Heart right ventricle (tissue), 16 donors: ENCODE data around the gene PDCD2L. TPM values are rescaled to one million over a fixed set of nuclear protein-coding genes. Genes with fewer than 3 reads are reported as not detected.
"Not testable (repeated sequence)": the region's sequence is repeated elsewhere in the genome, so short reads cannot be mapped to it uniquely, and the experiment has no call there.

Experiments
- ATAC-seq, 8 donors: fragments of 200-7000 bp; cut with Tn5 transposase; one replicate each; pipeline ENCODE4 v1.9.1; 2020; ENCODE audit warnings: mild to moderate bottlenecking in 8 of 8, moderate library complexity in 8 of 8, moderate number of reproducible peaks in 1 of 8
- DNase-seq, 2 donors: peaks; one replicate each; pipeline ENCODE4 v3.0.0-alpha.2; 2020
- H3K27ac ChIP-seq, 10 donors: fragments of 200-600 bp; sonication (generic) in 2 of 10; one replicate each; pipeline versions ENCODE4 v1.5.0 to v1.8.0; 2020 to 2022; ENCODE audit warnings: mild to moderate bottlenecking in 3 of 10
- H3K27me3 ChIP-seq, 7 donors: fragments of 200-600 bp; one replicate each; pipeline ENCODE4 v1.8.0; 2021 to 2022; ENCODE audit warnings: mild to moderate bottlenecking in 2 of 7
- H3K36me3 ChIP-seq, 9 donors: fragments of 200-600 bp; sonication (generic) in 1 of 9; one replicate each; pipeline versions ENCODE4 v1.5.0 to v1.8.0; 2020 to 2022; ENCODE audit warnings: mild to moderate bottlenecking in 2 of 9
- H3K4me1 ChIP-seq, 9 donors: fragments of 200-600 bp; sonication (generic) in 1 of 9; one replicate each; pipeline versions ENCODE4 v1.5.0 to v1.8.0; 2020 to 2022; ENCODE audit warnings: mild to moderate bottlenecking in 4 of 9
- H3K4me3 ChIP-seq, 10 donors: fragments of 200-600 bp; sonication (generic) in 2 of 10; one replicate each; pipeline versions ENCODE4 v1.5.0 to v1.8.0; 2020 to 2022; ENCODE audit warnings: mild to moderate bottlenecking in 7 of 10, moderate library complexity in 2 of 10
- H3K9me3 ChIP-seq, 11 donors: fragments of 200-600 bp in 10 of 11; sonication (generic) in 2 of 11; one replicate each; pipeline versions ENCODE4 v1.5.0 to v1.8.0; 2013 to 2022; ENCODE audit warnings: mild to moderate bottlenecking in 2 of 11, control low read depth in 1 of 11, moderate library complexity in 1 of 11
- CTCF ChIP-seq, 9 donors: fragments of 200-600 bp; sonication (generic) in 2 of 9; IDR thresholded peaks; one replicate each; pipeline versions ENCODE4 v1.5.0 to v1.8.0; 2021 to 2022; ENCODE audit warnings: antibody characterized with exemption in 9 of 9, mild to moderate bottlenecking in 5 of 9, moderate library complexity in 1 of 9
- WGBS, 2 donors: extraction: QIAGEN DNeasy Blood & Tissue Kit; methylation state at CpG; one replicate each; pipeline ENCODE4 v1.1.7; 2013; ENCODE audit warnings: inconsistent platforms in 1 of 2; 5-methylcytosine and 5-hydroxymethylcytosine counted together
- intact Hi-C, 10 donors: fragments of 100-400 bp; cut with DNase I; formaldehyde crosslinking; loops; one replicate each; pipeline versions ENCODE4 v1.11.1 to v1.14.2; 2022
- polyA plus RNA-seq, 2 donors: library from polyadenylated mRNA; stranded (reverse); fragments of 200-250 nt; gene quantifications; one replicate each; pipeline ENCODE4 v1.2.3, GENCODE V29; 2013
- total RNA-seq, 10 donors: library from RNA; stranded (reverse); fragmentation: NEBNext Ultra II Directional in 3 of 10; extraction: Animal tissue kit (Norgen Biotek cat#: 25700) in 3 of 10; gene quantifications; one replicate each; pipeline versions ENCODE4 v1.2.1 to v1.2.4, GENCODE V29; 2021 to 2023
- donor health status: Arrhythmogenic right ventricular cardiomyopathy.
- donor health status: ischemic (EF 13 %, LVEDD 7.1; RV severe dilation, severe dysfunction).
- donor health status: healthy with polysubstance abuse.
- donor health status: DM: no; HTN: yes; CAD: no.
- donor health status: DM: no; HTN: no; CAD: no.
- donor health status: ischemic (EF 25% LVEDD 6.9; RV normal size, moderate dysfunction).
- donor health status: ischemic (EF 25% LVEDD 5.7; RV mildly dilated, moderate dysfunction).
- donor health status: healthy.
- donor health status: DM: yes; HTN: yes; CAD: no.
- donor health status: Ischemic cardiomyopathy.
- donor health status: ischemic (EF 35%, LVEDD 5.7; RV mildly dilated, moderate dysfunction).
- donor health status: nonischemic (EF 11% LVEDD 7.7; RV severe dilation, severe dysfunction).
- donor health status: DM: yes; HTN: yes; CAD: no.
- donor health status: PGD.
- donor health status: ischemic (EF 29% LVEDD 5.4; RV normal size, mild dysfunction).
- donor health status: nonischemic (EF 23%, LVEDD 6.1; RV moderate dilation, normal function).

PDCD2L gene
- total and polyA plus RNA-seq, 12 donors = 7.1 to 15.3 (median 9.3) TPM

DNA sequence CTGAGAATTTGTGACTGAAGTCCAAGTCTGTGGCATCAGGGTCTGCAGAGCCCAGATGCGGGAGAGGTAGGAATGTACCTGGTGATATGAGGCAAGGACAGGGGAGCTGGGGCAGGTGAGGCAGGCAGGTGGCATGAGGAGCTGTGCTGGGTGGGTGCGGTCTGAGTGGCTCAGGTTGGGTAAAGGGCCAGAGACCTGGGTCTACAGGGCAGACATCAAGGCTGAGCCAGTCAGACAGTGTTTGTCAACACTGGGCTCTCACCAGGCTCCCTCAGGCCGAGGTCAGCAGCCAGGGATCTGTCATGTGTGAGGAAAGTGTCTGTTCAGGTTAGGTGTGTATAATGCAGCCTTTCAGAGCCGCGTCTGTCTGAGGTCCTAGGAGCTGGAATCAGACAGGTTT, 20.6 kb upstream of the PDCD2L start:
- no peak for TF ChIP-seq CTCF (IDR thresholded peaks at IDR 0.05)
- Histone ChIP-seq H3K9me3 (no peaks in the 10 kb centered on the region), H3K36me3 (peaks cover 8 to 100% (median 76%) of the 10 kb centered on the region in 9 donors), H3K27ac (no peak overlapping the region), H3K27me3 (no peaks in the 10 kb centered on the region), H3K4me3 (no peak overlapping the region), H3K4me1 (peaks cover 0 to 6% (median 0%) of the 10 kb centered on the region in 9 donors)
- ATAC-seq = no peak
- no peak for DNase-seq
- 89 to 92% methylated on average over 5 of the region's 5 CpGs for WGBS, 2 donors
- intact Hi-C loops = no loop called here

GRCh38 chr19:34386645-34387445, 17.4 kb upstream of the PDCD2L start:
- no peak for TF ChIP-seq CTCF (IDR thresholded peaks at IDR 0.05)
- no peak overlapping the region for H3K27ac ChIP-seq

DNA sequence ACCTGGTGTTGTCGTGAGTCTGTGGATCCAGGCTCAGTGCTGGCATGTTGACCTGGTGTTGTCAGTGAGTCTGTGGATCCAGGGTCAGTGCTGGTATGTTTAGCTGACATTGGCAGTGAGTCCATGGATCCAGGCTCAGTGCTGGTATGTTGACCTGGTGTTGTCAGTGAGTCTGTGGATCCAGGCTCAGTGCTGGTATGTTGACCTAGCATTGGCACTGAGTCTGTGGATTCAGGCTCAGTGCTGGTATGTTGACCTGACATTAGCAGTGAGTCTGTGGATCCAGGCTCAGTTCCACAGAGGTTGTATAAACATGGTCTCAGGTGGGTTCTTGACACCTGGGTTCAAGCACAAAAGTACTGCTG, 16.8 kb upstream of the PDCD2L start:
- no peak overlapping the region for H3K27ac ChIP-seq
- no peak for TF ChIP-seq CTCF (IDR thresholded peaks at IDR 0.05)
- 94 to 100% methylated on average over 1 of the region's 1 CpG for WGBS, 2 donors
- intact Hi-C loops = no loop called here
- no peaks in the 10 kb centered on the region for H3K4me1 ChIP-seq
- ATAC-seq (no peak), DNase-seq (no peak)
- H3K9me3 ChIP-seq = no peaks in the 10 kb centered on the region
- no peaks in the 10 kb centered on the region for H3K27me3 ChIP-seq
- no peak overlapping the region for H3K4me3 ChIP-seq
- peaks cover 2 to 100% (median 67%) of the 10 kb centered on the region in 9 donors for H3K36me3 ChIP-seq

More at GRCh38 chr19:34386645-34387445, 17.4 kb upstream of the PDCD2L start:
- Histone ChIP-seq H3K9me3 (no peaks in the 10 kb centered on the region), H3K36me3 (peaks cover 4 to 100% (median 69%) of the 10 kb centered on the region in 9 donors), H3K4me3 (no peak overlapping the region), H3K27me3 (no peaks in the 10 kb centered on the region), H3K4me1 (no peaks in the 10 kb centered on the region)
- ATAC-seq (no peak), DNase-seq (no peak)
- 90 to 92% methylated on average over 9 of the region's 9 CpGs for WGBS, 2 donors
- intact Hi-C loops = no loop called here

- 95 to 97% methylated on average over 2 of the region's 2 CpGs for WGBS, 2 donors
- H3K27ac ChIP-seq, DNase-seq, ATAC-seq, H3K4me3 ChIP-seq, H3K4me1 ChIP-seq, H3K9me3 ChIP-seq, intact Hi-C loops, H3K27me3 ChIP-seq: not testable (repeated sequence)
- peaks cover 0 to 100% (median 60%) of the 10 kb centered on the region in 9 donors for H3K36me3 ChIP-seq
These were observed 15.5 kb upstream of the PDCD2L start for GRCh38 chr19:34388745-34389144.

GRCh38 chr19:34391813-34392212, 12.4 kb upstream of the PDCD2L start:
- no peak for DNase-seq
- Histone ChIP-seq H3K36me3 (peaks cover 0 to 100% (median 74%) of the 10 kb centered on the region in 9 donors), H3K27me3 (no peaks in the 10 kb centered on the region), H3K9me3 (no peaks in the 10 kb centered on the region), H3K4me1 (no peaks in the 10 kb centered on the region), H3K27ac (no peak overlapping the region), H3K4me3 (no peak overlapping the region)
- no peak for TF ChIP-seq CTCF (IDR thresholded peaks at IDR 0.05)
- intact Hi-C loops = no loop called here
- peak in 2 of 8 donors; percentile 25 to 40 for ATAC-seq
